Right atrium auricular region (tissue), 2 donors: ENCODE data around the gene FRMD4A. TPM values are rescaled to one million over a fixed set of nuclear protein-coding genes. Genes with fewer than 3 reads are reported as not detected.
A peak's percentile ranks its signal among the peaks of the same experiment; 100 is the strongest.

Source experiments
- DNase-seq: peaks from one replicate; pipeline ENCODE4 v3.0.0-alpha.2; 2019; ENCODE audit warnings: low spot score
- H3K27ac ChIP-seq, 2 donors: fragments of 200-600 bp; sonication (generic); 1 replicate in 1 of 2; 2 replicates in 1 of 2; pipeline ENCODE4 v1.5.1; 2016 to 2019
- H3K27me3 ChIP-seq, 2 donors: fragments of 200-600 bp; sonication (generic); one replicate each; pipeline versions ENCODE4 v1.5.1 to v1.6.0; 2017 to 2019
- H3K36me3 ChIP-seq: fragments of 200-600 bp; sonication (generic); one replicate; pipeline ENCODE4 v1.5.1; 2016
- H3K4me1 ChIP-seq, 2 donors: fragments of 200-600 bp; sonication (generic); one replicate each; pipeline versions ENCODE4 v1.5.1 to v1.6.0; 2017 to 2019
- H3K4me3 ChIP-seq, 2 donors: fragments of 200-600 bp; sonication (generic); 1 replicate in 1 of 2; 2 replicates in 1 of 2; pipeline ENCODE4 v1.5.1; 2017 to 2019; ENCODE audit warnings: mild to moderate bottlenecking in 1 of 2, moderate library complexity in 1 of 2
- H3K9me3 ChIP-seq, 2 donors: fragments of 200-600 bp; sonication (generic); one replicate each; pipeline ENCODE4 v1.5.1; 2019
- total RNA-seq, 2 donors: library from RNA; depleted of rRNA; stranded (reverse); fragments of >200 nt; gene quantifications; one replicate each; pipeline ENCODE4 v1.1.0, GENCODE V29; 2016
- TF ChIP-seq, protein P1 (sequence below), 2 donors: fragments of 200-600 bp; sonication (generic); IDR thresholded peaks; one replicate each; pipeline ENCODE4 v1.5.1; 2019; ENCODE audit warnings: antibody characterized with exemption in 2 of 2

The FRMD4A gene
- total RNA-seq, 2 donors from 2014 or later, result 15.9 to 22.9 TPM

DNA sequence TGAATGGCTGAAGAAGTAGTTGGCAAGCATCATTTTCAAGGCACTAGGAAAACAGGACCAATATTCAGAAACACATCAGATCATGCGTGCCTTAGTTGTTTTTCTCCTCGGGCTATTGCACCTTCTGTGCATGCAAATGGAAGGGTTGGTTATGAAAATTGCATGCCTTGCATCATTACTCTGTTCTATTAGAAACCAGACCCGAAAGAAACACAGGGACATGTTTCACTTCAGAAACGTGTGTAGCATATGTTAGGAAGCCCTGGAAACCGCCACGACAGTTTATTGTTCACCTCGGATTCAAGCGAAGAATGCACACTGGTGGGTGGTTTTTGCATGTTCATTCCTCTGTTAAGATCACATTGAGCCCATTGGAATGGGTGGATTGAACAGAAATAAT lies 214.7 kb downstream of the FRMD4A start:
- Histone ChIP-seq H3K36me3 (no peaks in the 10 kb centered on the region), H3K27ac (no peak overlapping the region), H3K27me3 (no peaks in the 10 kb centered on the region), H3K4me3 (no peak overlapping the region), H3K4me1 (no peaks in the 10 kb centered on the region), H3K9me3 (no peaks in the 10 kb centered on the region)
- no peak for DNase-seq
- TF ChIP-seq, protein P1, sequence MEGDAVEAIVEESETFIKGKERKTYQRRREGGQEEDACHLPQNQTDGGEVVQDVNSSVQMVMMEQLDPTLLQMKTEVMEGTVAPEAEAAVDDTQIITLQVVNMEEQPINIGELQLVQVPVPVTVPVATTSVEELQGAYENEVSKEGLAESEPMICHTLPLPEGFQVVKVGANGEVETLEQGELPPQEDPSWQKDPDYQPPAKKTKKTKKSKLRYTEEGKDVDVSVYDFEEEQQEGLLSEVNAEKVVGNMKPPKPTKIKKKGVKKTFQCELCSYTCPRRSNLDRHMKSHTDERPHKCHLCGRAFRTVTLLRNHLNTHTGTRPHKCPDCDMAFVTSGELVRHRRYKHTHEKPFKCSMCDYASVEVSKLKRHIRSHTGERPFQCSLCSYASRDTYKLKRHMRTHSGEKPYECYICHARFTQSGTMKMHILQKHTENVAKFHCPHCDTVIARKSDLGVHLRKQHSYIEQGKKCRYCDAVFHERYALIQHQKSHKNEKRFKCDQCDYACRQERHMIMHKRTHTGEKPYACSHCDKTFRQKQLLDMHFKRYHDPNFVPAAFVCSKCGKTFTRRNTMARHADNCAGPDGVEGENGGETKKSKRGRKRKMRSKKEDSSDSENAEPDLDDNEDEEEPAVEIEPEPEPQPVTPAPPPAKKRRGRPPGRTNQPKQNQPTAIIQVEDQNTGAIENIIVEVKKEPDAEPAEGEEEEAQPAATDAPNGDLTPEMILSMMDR (IDR thresholded peaks at IDR 0.05), result no peak

DNA sequence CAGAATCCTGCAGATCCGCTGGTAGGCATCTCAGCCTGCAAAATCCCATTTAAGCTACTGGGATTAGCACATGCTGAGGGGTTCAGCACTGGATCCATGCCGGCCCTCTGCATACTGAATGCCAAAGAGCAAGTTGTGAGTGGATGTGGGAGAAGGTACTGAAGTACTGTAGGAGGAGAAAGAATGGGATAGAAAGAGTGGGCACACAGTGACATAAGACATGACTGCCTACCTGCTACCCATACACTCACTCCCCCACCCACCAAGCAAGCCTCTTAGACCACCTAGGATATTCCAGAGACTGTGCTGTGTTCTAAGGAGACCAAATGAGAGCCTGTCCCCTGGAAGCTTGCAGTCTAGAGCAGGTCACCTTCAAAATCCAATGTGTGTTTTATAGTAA lies 215.9 kb downstream of the FRMD4A start:
- TF ChIP-seq, protein P1 (IDR thresholded peaks at IDR 0.05), result no peak
- H3K9me3 ChIP-seq, result no peaks in the 10 kb centered on the region
- H3K27me3 ChIP-seq, result no peaks in the 10 kb centered on the region
- no peaks in the 10 kb centered on the region for H3K36me3 ChIP-seq
- H3K4me1 ChIP-seq, result no peaks in the 10 kb centered on the region
- no peak overlapping the region for H3K27ac ChIP-seq
- no peak for DNase-seq
- no peak overlapping the region for H3K4me3 ChIP-seq

DNA sequence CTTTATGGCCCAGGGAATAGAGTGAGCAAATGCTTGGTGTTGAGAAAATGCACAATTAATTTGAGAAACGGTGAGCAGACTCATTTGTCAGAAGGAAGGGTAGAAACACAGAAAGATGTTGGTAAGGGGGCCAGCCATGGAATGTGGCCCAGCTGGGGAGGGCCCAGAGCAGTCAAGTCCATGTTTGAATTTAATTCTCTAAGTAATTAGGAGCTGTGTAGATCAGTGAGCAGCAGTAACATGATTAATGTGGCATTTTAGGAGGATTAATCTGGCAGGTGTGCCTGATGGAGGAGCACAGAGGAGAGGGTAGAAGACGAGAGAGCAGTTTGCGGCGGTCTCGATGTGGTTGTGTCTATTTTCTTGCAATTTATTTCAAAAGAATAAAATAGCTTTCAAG lies 218.7 kb downstream of the FRMD4A start:
- Histone ChIP-seq H3K9me3 (no peaks in the 10 kb centered on the region), H3K27me3 (no peaks in the 10 kb centered on the region), H3K4me1 (no peaks in the 10 kb centered on the region), H3K36me3 (no peaks in the 10 kb centered on the region), H3K27ac (no peak overlapping the region), H3K4me3 (no peak overlapping the region)
- TF ChIP-seq, protein P1 (IDR thresholded peaks at IDR 0.05), result no peak
- DNase-seq, result no peak

DNA sequence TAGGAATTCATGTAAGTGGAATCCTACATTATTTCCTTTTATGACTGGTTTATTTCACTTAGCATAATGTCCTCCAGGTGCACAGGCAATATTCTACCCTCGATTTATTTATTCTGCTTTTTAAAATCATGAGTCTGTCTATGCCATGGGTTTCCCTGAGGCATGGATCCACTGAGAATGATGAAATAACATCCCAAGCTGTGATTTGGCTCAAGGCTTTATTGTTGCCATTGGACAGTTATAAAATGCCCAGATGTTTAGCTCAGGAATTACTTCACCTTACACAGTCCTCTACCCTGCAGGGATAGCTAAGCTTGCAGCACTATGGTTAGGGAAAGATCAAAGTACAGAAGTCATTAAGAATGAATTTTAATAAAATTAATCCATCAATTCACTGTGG lies 219.5 kb downstream of the FRMD4A start:
- TF ChIP-seq, protein P1 (IDR thresholded peaks at IDR 0.05), result no peak

DNA sequence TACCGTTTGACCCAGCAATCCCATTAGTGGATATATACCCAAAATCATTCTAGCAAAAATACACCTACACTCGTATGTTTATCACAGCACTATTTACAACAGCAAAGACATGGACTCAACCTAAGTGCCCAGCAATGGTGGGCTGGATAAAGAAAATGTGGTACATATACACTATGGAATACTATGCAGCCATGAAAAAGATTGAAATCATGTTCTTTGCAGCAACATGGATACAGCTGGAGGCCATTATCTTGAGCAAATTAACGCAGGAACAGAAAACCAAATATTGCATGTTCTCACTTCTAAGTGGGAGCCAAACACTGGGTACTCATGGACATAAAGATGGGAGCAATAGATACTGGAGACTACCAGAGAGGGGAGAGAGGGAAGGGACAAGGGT lies 223.9 kb downstream of the FRMD4A start:
- H3K27me3 ChIP-seq, result no peaks in the 10 kb centered on the region
- TF ChIP-seq, protein P1 (IDR thresholded peaks at IDR 0.05), result no peak
- no peak overlapping the region for H3K27ac ChIP-seq
- H3K36me3 ChIP-seq, result no peaks in the 10 kb centered on the region
- H3K9me3 ChIP-seq, result no peaks in the 10 kb centered on the region
- no peak for DNase-seq
- H3K4me1 ChIP-seq, result no peaks in the 10 kb centered on the region
- no peak overlapping the region for H3K4me3 ChIP-seq

More for the DNA sequence above, 219.5 kb downstream of the FRMD4A start:
- H3K27ac ChIP-seq, result no peak overlapping the region
- DNase-seq, result no peak
- H3K9me3 ChIP-seq, result no peaks in the 10 kb centered on the region
- H3K27me3 ChIP-seq, result no peaks in the 10 kb centered on the region
- H3K4me3 ChIP-seq, result no peak overlapping the region
- no peaks in the 10 kb centered on the region for H3K36me3 ChIP-seq
- H3K4me1 ChIP-seq, result no peaks in the 10 kb centered on the region

DNA sequence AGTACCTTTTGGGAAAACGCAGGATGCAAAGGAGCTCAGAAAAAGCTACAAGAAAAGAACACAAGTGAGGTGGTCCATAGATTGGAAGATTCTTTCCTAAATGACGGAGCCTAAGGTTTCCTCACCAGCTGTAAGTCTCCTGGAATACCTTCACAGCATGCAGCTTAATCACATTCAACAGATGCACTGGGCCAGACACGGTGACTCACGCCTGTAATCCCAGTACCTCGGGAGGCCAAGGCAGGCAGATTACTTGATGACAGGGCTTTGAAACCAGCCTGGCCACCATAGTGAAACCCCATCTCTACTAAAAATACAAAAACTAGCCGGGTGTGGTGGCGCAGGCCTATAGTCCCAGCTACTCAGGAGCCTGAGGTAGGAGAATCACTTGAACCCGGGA lies 228.7 kb downstream of the FRMD4A start:
- no peaks in the 10 kb centered on the region for H3K36me3 ChIP-seq
- no peak overlapping the region for H3K4me3 ChIP-seq
- H3K4me1 ChIP-seq, result no peaks in the 10 kb centered on the region
- peak; percentile 16 for DNase-seq
- H3K27ac ChIP-seq, result no peak overlapping the region
- TF ChIP-seq, protein P1 (IDR thresholded peaks at IDR 0.05), result no peak
- H3K9me3 ChIP-seq, result no peaks in the 10 kb centered on the region
- no peaks in the 10 kb centered on the region for H3K27me3 ChIP-seq
